GM23338 (cell line): Measurements from ENCODE around the gene CPNE2. TPM values are rescaled to one million over a fixed set of nuclear protein-coding genes. Genes with fewer than 3 reads are reported as not detected.

Experiments used
- ATAC-seq: fragments of 200-7000 bp; cut with Tn5 transposase; 3 replicates; pipeline ENCODE4 v1.9.1; 2020
- DNase-seq: peaks from one replicate; pipeline ENCODE4 v3.0.0-alpha.2; 2015; ENCODE audit warnings: low spot score
- H2AFZ ChIP-seq: fragments of 200-600 bp; sonication (generic); 2 replicates; pipeline ENCODE4 v1.8.0; 2016; ENCODE audit warnings: antibody characterized with exemption, mild to moderate bottlenecking, moderate library complexity
- H3F3A ChIP-seq: fragments of 200-600 bp; sonication (generic); replicated peaks from 2 replicates; pipeline ENCODE4 v1.8.0; 2017; ENCODE audit warnings: antibody characterized with exemption, mixed run types, low read depth
- H3K27ac ChIP-seq: fragments of 200-600 bp; sonication (generic); 2 replicates; pipeline ENCODE4 v1.6.1; 2016; ENCODE audit warnings: low read depth
- H3K27me3 ChIP-seq: fragments of 200-600 bp; sonication (generic); 2 replicates; pipeline ENCODE4 v1.8.0; 2016; ENCODE audit warnings: mild to moderate bottlenecking, mixed run types, moderate library complexity; ENCODE audit not compliant: insufficient read depth
- H3K36me3 ChIP-seq: fragments of 200-600 bp; sonication (generic); 2 replicates; pipeline ENCODE4 v1.8.0; 2016; ENCODE audit warnings: mild to moderate bottlenecking; ENCODE audit not compliant: insufficient read depth
- H3K4me1 ChIP-seq: fragments of 200-600 bp; sonication (generic); 2 replicates; pipeline ENCODE4 v1.8.0; 2016; ENCODE audit warnings: mild to moderate bottlenecking, moderate library complexity; ENCODE audit not compliant: insufficient read depth
- H3K4me2 ChIP-seq: fragments of 200-600 bp; sonication (generic); 2 replicates; pipeline ENCODE4 v1.7.1; 2017; ENCODE audit warnings: mixed run types
- H3K4me3 ChIP-seq: fragments of 200-600 bp; sonication (generic); 2 replicates; pipeline ENCODE4 v1.6.1; 2016; ENCODE audit warnings: mixed run types
- H3K79me2 ChIP-seq: fragments of 200-600 bp; sonication (generic); replicated peaks from 2 replicates; pipeline ENCODE4 v1.8.0; 2017; ENCODE audit warnings: mild to moderate bottlenecking; ENCODE audit not compliant: insufficient read depth
- H3K9me2 ChIP-seq: fragments of 200-600 bp; sonication (generic); 2 replicates; pipeline ENCODE4 v1.8.0; 2017; ENCODE audit not compliant: insufficient read depth
- H4K20me1 ChIP-seq: fragments of 200-600 bp; sonication (generic); replicated peaks from 2 replicates; pipeline ENCODE4 v1.8.0; 2017; ENCODE audit warnings: mild to moderate bottlenecking; ENCODE audit not compliant: insufficient read depth
- H3K27ac Mint-ChIP-seq: 2 replicates; pipeline ENCODE4 v1.8.0; 2020; ENCODE audit warnings: inconsistent platforms, mild to moderate bottlenecking, moderate library complexity, mixed read lengths
- H3K27me3 Mint-ChIP-seq: 3 replicates; pipeline ENCODE4 v1.8.0; 2022; ENCODE audit warnings: low read depth, mild to moderate bottlenecking, moderate library complexity, mixed read lengths, inconsistent platforms; ENCODE audit not compliant: insufficient read depth, poor library complexity
- H3K36me3 Mint-ChIP-seq: 3 replicates; pipeline ENCODE4 v1.8.0; 2021; ENCODE audit warnings: low read depth, mild to moderate bottlenecking, inconsistent platforms, moderate library complexity, mixed read lengths
- H3K4me1 Mint-ChIP-seq: 3 replicates; pipeline ENCODE4 v1.8.0; 2020; ENCODE audit warnings: mild to moderate bottlenecking, inconsistent platforms, mixed read lengths
- H3K4me3 Mint-ChIP-seq: 3 replicates; pipeline ENCODE4 v1.8.0; 2021; ENCODE audit warnings: moderate library complexity, mild to moderate bottlenecking, inconsistent platforms, mixed read lengths
- H3K9me3 Mint-ChIP-seq: 3 replicates; pipeline ENCODE4 v1.8.0; 2020; ENCODE audit warnings: moderate library complexity, mild to moderate bottlenecking, inconsistent platforms, mixed read lengths
- CREB1 ChIP-seq: fragments of 250-450 bp; sonication (Bioruptor Pico); IDR thresholded peaks from 2 replicates; pipeline ENCODE4 v1.5.0; 2020; ENCODE audit warnings: low read depth, mild to moderate bottlenecking, moderate library complexity
- EZH2phosphoT487 ChIP-seq: fragments of 200-600 bp; sonication (generic); IDR thresholded peaks from one replicate; pipeline ENCODE4 v1.8.1; 2018; ENCODE audit warnings: antibody characterized with exemption; ENCODE audit not compliant: unreplicated experiment
- JUNB ChIP-seq: IDR thresholded peaks from one replicate; pipeline ENCODE4 v1.6.1; 2016; ENCODE audit warnings: antibody characterized with exemption; ENCODE audit not compliant: unreplicated experiment
- NANOG ChIP-seq: IDR thresholded peaks from 2 replicates; pipeline ENCODE4 v1.6.1; 2016; ENCODE audit warnings: antibody characterized with exemption, borderline replicate concordance
- ZNF114 ChIP-seq: fragments of 250-450 bp; sonication (Bioruptor Pico); IDR thresholded peaks from 2 replicates; pipeline ENCODE4 v1.5.0; 2020; ENCODE audit warnings: mild to moderate bottlenecking, moderate library complexity
- polyA plus RNA-seq: library from polyadenylated mRNA; unstranded; fragments of >200 nt; fragmentation: Nextera tagmentation; extraction: Ambion mirVana; gene quantifications from 2 replicates; pipeline ENCODE4 v1.2.1, GENCODE V29; 2016
- total RNA-seq: library from RNA; depleted of rRNA; stranded (reverse); fragments of >200 nt; shearing (Covaris generic); gene quantifications from 2 replicates; pipeline ENCODE4 v1.2.3, GENCODE V29; 2014
- TF ChIP-seq, protein P1 (sequence below): fragments of 250-450 bp; sonication (Bioruptor Pico); IDR thresholded peaks from 2 replicates; pipeline ENCODE4 v1.5.0; 2020; ENCODE audit warnings: mild to moderate bottlenecking, moderate library complexity
- TF ChIP-seq, protein P2 (sequence below), 2 experiments: fragments of 200-600 bp in 1 of 2; sonication (generic) in 1 of 2; conservative IDR thresholded peaks; 2 replicates each; pipeline versions ENCODE4 v1.5.1 to v1.6.1; 2016 to 2017; ENCODE audit warnings: antibody characterized with exemption in 2 of 2, low read depth in 2 of 2, mild to moderate bottlenecking in 2 of 2, moderate library complexity in 1 of 2

Gene CPNE2
- total and polyA plus RNA-seq, 2 experiments from 2014 or later = 7.1 to 11.3 TPM

DNA sequence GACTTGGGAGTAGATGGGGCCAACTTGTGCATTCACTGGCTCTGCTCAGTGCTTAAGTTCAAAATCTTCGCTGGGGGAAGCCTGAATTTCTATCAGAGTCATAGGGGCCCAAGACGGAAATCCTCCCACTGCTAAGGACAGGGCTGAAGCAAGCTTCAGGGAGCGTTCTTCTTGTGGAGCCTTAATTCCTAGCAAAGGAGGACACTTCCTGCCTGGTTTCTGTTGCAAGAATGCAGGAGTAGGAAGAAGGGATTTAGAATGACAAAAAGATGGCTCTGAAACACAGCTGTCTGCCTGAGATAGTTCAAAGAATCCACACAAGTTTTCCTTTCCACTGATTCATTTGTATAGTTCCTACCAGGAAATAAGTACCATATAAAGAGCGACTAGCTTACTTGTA, 67.1 kb downstream of the CPNE2 start (continued):
- TF ChIP-seq, protein P1, sequence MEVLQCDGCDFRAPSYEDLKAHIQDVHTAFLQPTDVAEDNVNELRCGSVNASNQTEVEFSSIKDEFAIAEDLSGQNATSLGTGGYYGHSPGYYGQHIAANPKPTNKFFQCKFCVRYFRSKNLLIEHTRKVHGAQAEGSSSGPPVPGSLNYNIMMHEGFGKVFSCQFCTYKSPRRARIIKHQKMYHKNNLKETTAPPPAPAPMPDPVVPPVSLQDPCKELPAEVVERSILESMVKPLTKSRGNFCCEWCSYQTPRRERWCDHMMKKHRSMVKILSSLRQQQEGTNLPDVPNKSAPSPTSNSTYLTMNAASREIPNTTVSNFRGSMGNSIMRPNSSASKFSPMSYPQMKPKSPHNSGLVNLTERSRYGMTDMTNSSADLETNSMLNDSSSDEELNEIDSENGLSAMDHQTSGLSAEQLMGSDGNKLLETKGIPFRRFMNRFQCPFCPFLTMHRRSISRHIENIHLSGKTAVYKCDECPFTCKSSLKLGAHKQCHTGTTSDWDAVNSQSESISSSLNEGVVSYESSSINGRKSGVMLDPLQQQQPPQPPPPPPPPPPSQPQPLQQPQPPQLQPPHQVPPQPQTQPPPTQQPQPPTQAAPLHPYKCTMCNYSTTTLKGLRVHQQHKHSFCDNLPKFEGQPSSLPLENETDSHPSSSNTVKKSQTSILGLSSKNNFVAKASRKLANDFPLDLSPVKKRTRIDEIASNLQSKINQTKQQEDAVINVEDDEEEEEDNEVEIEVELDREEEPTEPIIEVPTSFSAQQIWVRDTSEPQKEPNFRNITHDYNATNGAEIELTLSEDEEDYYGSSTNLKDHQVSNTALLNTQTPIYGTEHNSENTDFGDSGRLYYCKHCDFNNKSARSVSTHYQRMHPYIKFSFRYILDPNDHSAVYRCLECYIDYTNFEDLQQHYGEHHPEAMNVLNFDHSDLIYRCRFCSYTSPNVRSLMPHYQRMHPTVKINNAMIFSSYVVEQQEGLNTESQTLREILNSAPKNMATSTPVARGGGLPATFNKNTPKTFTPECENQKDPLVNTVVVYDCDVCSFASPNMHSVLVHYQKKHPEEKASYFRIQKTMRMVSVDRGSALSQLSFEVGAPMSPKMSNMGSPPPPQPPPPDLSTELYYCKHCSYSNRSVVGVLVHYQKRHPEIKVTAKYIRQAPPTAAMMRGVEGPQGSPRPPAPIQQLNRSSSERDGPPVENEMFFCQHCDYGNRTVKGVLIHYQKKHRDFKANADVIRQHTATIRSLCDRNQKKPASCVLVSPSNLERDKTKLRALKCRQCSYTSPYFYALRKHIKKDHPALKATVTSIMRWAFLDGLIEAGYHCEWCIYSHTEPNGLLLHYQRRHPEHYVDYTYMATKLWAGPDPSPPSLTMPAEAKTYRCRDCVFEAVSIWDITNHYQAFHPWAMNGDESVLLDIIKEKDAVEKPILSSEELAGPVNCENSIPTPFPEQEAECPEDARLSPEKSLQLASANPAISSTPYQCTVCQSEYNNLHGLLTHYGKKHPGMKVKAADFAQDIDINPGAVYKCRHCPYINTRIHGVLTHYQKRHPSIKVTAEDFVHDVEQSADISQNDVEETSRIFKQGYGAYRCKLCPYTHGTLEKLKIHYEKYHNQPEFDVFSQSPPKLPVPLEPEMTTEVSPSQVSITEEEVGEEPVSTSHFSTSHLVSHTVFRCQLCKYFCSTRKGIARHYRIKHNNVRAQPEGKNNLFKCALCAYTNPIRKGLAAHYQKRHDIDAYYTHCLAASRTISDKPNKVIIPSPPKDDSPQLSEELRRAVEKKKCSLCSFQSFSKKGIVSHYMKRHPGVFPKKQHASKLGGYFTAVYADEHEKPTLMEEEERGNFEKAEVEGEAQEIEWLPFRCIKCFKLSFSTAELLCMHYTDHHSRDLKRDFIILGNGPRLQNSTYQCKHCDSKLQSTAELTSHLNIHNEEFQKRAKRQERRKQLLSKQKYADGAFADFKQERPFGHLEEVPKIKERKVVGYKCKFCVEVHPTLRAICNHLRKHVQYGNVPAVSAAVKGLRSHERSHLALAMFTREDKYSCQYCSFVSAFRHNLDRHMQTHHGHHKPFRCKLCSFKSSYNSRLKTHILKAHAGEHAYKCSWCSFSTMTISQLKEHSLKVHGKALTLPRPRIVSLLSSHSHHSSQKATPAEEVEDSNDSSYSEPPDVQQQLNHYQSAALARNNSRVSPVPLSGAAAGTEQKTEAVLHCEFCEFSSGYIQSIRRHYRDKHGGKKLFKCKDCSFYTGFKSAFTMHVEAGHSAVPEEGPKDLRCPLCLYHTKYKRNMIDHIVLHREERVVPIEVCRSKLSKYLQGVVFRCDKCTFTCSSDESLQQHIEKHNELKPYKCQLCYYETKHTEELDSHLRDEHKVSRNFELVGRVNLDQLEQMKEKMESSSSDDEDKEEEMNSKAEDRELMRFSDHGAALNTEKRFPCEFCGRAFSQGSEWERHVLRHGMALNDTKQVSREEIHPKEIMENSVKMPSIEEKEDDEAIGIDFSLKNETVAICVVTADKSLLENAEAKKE (CRISPR knock-in tag) = 0 out of 2 replicates have a peak, but pooled peaks have one; percentile 27

DNA sequence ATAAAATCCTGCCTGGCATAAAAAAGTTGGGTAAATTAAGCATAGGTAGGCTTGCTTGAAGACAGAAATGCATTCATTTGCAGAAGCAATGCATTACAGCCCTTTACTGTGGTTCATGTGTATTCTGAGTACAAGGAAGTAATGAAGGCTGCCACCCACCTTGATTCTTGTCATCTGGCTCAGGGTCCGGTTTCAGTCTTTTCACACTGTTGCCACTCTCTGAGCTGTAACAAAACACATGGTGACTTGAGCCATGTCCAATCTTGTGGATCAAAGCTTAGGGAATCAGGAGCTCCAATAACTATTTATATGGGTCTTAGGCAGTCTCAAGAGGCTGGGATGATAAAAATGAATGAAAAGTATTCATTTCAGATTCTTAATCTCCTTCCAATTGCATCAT, 71.5 kb downstream of the CPNE2 start:
- peaks cover 10% of the 10 kb centered on the region for H3K4me1 ChIP-seq
- Mint-ChIP-seq H3K27ac (no peak overlapping the region), H3K4me3 (no peak overlapping the region), H3K4me1 (peaks cover 22% of the 10 kb centered on the region), H3K36me3 (peaks cover 69% of the 10 kb centered on the region), H3K27me3 (no peaks in the 10 kb centered on the region), H3K9me3 (no peaks in the 10 kb centered on the region)
- H3K36me3 ChIP-seq = peaks cover 43% of the 10 kb centered on the region; the same call in 1 of the 2 replicates
- no peak overlapping the region for H3K27ac ChIP-seq
- H2AFZ ChIP-seq = no peak overlapping the region
- H3K4me2 ChIP-seq = no peak overlapping the region
- no peaks in the 10 kb centered on the region for H3F3A ChIP-seq
- ATAC-seq = no peak
- DNase-seq = no peak
- no peaks in the 10 kb centered on the region for H3K79me2 ChIP-seq
- no peaks in the 10 kb centered on the region for H4K20me1 ChIP-seq
- no peak overlapping the region for H3K4me3 ChIP-seq
- no peak for TF ChIP-seq EZH2phosphoT487
- TF ChIP-seq, protein P2, sequence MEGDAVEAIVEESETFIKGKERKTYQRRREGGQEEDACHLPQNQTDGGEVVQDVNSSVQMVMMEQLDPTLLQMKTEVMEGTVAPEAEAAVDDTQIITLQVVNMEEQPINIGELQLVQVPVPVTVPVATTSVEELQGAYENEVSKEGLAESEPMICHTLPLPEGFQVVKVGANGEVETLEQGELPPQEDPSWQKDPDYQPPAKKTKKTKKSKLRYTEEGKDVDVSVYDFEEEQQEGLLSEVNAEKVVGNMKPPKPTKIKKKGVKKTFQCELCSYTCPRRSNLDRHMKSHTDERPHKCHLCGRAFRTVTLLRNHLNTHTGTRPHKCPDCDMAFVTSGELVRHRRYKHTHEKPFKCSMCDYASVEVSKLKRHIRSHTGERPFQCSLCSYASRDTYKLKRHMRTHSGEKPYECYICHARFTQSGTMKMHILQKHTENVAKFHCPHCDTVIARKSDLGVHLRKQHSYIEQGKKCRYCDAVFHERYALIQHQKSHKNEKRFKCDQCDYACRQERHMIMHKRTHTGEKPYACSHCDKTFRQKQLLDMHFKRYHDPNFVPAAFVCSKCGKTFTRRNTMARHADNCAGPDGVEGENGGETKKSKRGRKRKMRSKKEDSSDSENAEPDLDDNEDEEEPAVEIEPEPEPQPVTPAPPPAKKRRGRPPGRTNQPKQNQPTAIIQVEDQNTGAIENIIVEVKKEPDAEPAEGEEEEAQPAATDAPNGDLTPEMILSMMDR (conservative IDR thresholded peaks at IDR 0.05; ENCODE audit: low read depth in 2 of 2) = no peak
- no peak for TF ChIP-seq NANOG
- TF ChIP-seq ZNF114 (CRISPR knock-in tag) = no peak
- TF ChIP-seq CREB1 = no peak
- TF ChIP-seq JUNB = no peak
- H3K27me3 ChIP-seq = no peaks in the 10 kb centered on the region
- H3K9me2 ChIP-seq = no peaks in the 10 kb centered on the region
